HT1080 (cell line): ENCODE data around the gene EREG. TPM values are rescaled to one million over a fixed set of nuclear protein-coding genes. Genes with fewer than 3 reads are reported as not detected.
"Not testable (repeated sequence)": the region's sequence is repeated elsewhere in the genome, so short reads cannot be mapped to it uniquely, and the experiment has no call there.

Source experiments
- DNase-seq: peaks from one replicate; pipeline ENCODE4 v3.0.0-alpha.2; 2015; ENCODE audit warnings: low read depth
- total RNA-seq: library from RNA; depleted of rRNA; stranded (reverse); fragments of >200 nt; shearing (Covaris generic); gene quantifications from 2 replicates; pipeline ENCODE4 v1.2.3, GENCODE V29; 2014

Gene EREG
- total RNA-seq, 1 experiment from 2014 or later = not detected

- DNase-seq = not testable (repeated sequence)
These were observed 24.5 kb upstream of the EREG start for GRCh38 chr4:74340421-74340820.

GRCh38 chr4:74344031-74344430, 20.9 kb upstream of the EREG start:
- DNase-seq = no peak

- no peak for DNase-seq
These were observed 11.1 kb upstream of the EREG start for GRCh38 chr4:74353858-74354257.

- no peak for DNase-seq
These were observed 7.0 kb upstream of the EREG start for GRCh38 chr4:74357965-74358364.

GRCh38 chr4:74361671-74362070, 3.3 kb upstream of the EREG start:
- DNase-seq = no peak

- DNase-seq = no peak
These were observed 2.6 kb upstream of the EREG start for GRCh38 chr4:74362347-74362746.

- DNase-seq = no peak
These were observed 691 bp upstream of the EREG start for GRCh38 chr4:74364256-74364651.

- no peak for DNase-seq
These were observed 816 bp downstream of the EREG start for GRCh38 chr4:74365761-74366160.

- no peak for DNase-seq
These were observed 1.5 kb downstream of the EREG start for GRCh38 chr4:74366367-74366911.

GRCh38 chr4:74367656-74368290, 2.8 kb downstream of the EREG start:
- no peak for DNase-seq

- no peak for DNase-seq
These were observed 3.7 kb downstream of the EREG start for GRCh38 chr4:74368596-74368995.

GRCh38 chr4:74369855-74370254, 4.9 kb downstream of the EREG start:
- no peak for DNase-seq

- peak; percentile 63 for DNase-seq
These were observed 6.0 kb downstream of the EREG start for GRCh38 chr4:74370912-74371311.

- DNase-seq = no peak
These were observed 9.2 kb downstream of the EREG start for GRCh38 chr4:74374128-74374527.

GRCh38 chr4:74374561-74375327, 9.8 kb downstream of the EREG start:
- peak; percentile 96 for DNase-seq

- DNase-seq = no peak
These were observed 11.0 kb downstream of the EREG start for GRCh38 chr4:74375824-74376426.

GRCh38 chr4:74376888-74377483, 12.0 kb downstream of the EREG start:
- peak; percentile 58 for DNase-seq

GRCh38 chr4:74377714-74378113, 12.8 kb downstream of the EREG start:
- DNase-seq = no peak

- DNase-seq = no peak
These were observed 13.6 kb downstream of the EREG start for GRCh38 chr4:74378573-74378972.

GRCh38 chr4:74379912-74380311, 15.0 kb downstream of the EREG start:
- no peak for DNase-seq

GRCh38 chr4:74385386-74385785, 20.4 kb downstream of the EREG start:
- DNase-seq = no peak

GRCh38 chr4:74386159-74386558, 21.2 kb downstream of the EREG start:
- no peak for DNase-seq
